Esophagus muscularis mucosa (tissue), 4 donors: ENCODE measurements around the gene EPB41. TPM values are rescaled to one million over a fixed set of nuclear protein-coding genes. Genes with fewer than 3 reads are reported as not detected.
A peak's percentile ranks its signal among the peaks of the same experiment; 100 is the strongest.
"Not testable (repeated sequence)": the region's sequence is repeated elsewhere in the genome, so short reads cannot be mapped to it uniquely, and the experiment has no call there.

Experiments
- DNase-seq: peaks from one replicate; pipeline ENCODE4 v3.0.0-alpha.2; 2017; ENCODE audit errors: extremely low spot score
- H3K27ac ChIP-seq, 4 donors: fragments of 200-600 bp; sonication (generic); replicated peaks in 1 of 4; 1 replicate in 3 of 4; 2 replicates in 1 of 4; pipeline ENCODE4 v1.5.1; 2016 to 2019; ENCODE audit warnings: mild to moderate bottlenecking in 1 of 4
- H3K27me3 ChIP-seq, 4 donors: fragments of 200-600 bp; sonication (generic); one replicate each; pipeline versions ENCODE4 v1.5.1 to v1.6.0; 2016 to 2019
- H3K36me3 ChIP-seq, 4 donors: fragments of 200-600 bp; sonication (generic); one replicate each; pipeline ENCODE4 v1.5.1; 2016 to 2019
- H3K4me1 ChIP-seq, 4 donors: fragments of 200-600 bp; sonication (generic); one replicate each; pipeline ENCODE4 v1.5.1; 2016 to 2019
- H3K4me3 ChIP-seq, 4 donors: fragments of 200-600 bp; sonication (generic); 1 replicate in 2 of 4; 2 replicates in 2 of 4; pipeline ENCODE4 v1.5.1; 2016 to 2019; ENCODE audit warnings: mild to moderate bottlenecking in 4 of 4, moderate library complexity in 1 of 4
- H3K9me3 ChIP-seq, 4 donors: fragments of 200-600 bp; sonication (generic); 1 replicate in 3 of 4; 2 replicates in 1 of 4; pipeline ENCODE4 v1.5.1; 2016 to 2019
- EP300 ChIP-seq: sonication (generic); formaldehyde crosslinking; IDR thresholded peaks from one replicate; pipeline ENCODE4 v1.6.1; 2017; ENCODE audit warnings: antibody characterized with exemption
- POLR2A ChIP-seq: fragments of 450-650 bp; IDR thresholded peaks from one replicate; pipeline ENCODE4 v1.6.1; 2017; ENCODE audit warnings: antibody characterized with exemption, moderate library complexity, mild to moderate bottlenecking, low read depth
- POLR2AphosphoS5 ChIP-seq, 2 donors: sonication (generic); formaldehyde crosslinking; IDR thresholded peaks; one replicate each; pipeline ENCODE4 v1.6.1; 2017; ENCODE audit warnings: antibody characterized with exemption in 2 of 2
- WGBS: methylation state at CpG from one replicate; pipeline ENCODE4 v1.1.5; 2018; 5-methylcytosine and 5-hydroxymethylcytosine counted together
- intact Hi-C: fragments of 100-400 bp; cut with DNase I; formaldehyde crosslinking; loops from one replicate; pipeline ENCODE4 v1.15.1; 2023
- total RNA-seq, 4 donors: library from RNA; depleted of rRNA; stranded (reverse); fragments of >200 nt; gene quantifications; one replicate each; pipeline versions ENCODE4 v1.1.0 to v1.2.1, GENCODE V29; 2016
- TF ChIP-seq, protein P1 (sequence below), 3 experiments: fragments of 200-600 bp in 2 of 3; fragments of 450-650 bp in 1 of 3; sonication (generic) in 2 of 3; IDR thresholded peaks; one replicate each; pipeline ENCODE4 v1.5.1; 2017 to 2019; ENCODE audit warnings: antibody characterized with exemption in 3 of 3, mild to moderate bottlenecking in 2 of 3, moderate library complexity in 1 of 3

The EPB41 gene
- total RNA-seq, 4 donors from 2014 or later = 18.2 to 24.6 (median 18.5) TPM

DNA sequence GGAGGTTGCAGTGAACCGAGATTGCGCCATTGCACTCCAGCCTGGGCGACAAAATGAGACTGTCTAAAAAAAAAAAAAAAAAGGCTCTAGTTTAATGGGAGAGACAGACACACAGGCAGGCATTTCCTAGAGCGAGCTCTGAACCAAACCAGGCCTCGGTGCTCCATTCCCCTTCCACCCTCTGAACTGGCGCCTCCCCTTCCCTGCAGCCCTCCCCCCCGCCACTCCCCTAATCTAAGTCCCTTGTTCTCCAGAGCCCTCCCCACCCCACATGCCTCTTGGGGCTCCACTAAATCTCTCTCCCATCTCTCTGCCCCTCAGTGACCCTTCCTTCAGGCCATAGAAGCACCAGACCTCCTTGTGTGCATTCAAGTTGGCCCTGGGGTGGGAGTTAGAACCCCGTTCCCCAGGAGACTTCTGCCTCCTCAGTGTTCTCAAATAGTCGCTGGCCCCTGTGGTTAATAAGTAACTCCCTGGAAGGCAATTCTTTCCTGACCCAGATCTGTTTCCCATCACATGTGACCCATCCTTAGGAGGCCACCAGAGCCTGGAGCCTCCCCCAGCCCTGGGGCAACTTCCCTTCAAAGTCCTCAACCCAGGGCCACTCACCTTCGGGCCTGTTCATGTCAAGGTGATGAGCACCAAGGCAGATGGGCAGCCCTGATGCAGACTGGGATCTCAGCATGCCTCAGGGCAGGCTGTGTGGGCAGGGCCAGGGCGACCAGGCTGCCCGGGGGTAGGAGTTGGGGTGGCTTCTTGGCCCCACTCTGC is 42.6 kb upstream of the EPB41 start:
- H3K4me3 ChIP-seq = no peak overlapping the region
- DNase-seq = no peak
- no peaks in the 10 kb centered on the region for H3K4me1 ChIP-seq
- no peak overlapping the region for H3K27ac ChIP-seq
- TF ChIP-seq, protein P1, sequence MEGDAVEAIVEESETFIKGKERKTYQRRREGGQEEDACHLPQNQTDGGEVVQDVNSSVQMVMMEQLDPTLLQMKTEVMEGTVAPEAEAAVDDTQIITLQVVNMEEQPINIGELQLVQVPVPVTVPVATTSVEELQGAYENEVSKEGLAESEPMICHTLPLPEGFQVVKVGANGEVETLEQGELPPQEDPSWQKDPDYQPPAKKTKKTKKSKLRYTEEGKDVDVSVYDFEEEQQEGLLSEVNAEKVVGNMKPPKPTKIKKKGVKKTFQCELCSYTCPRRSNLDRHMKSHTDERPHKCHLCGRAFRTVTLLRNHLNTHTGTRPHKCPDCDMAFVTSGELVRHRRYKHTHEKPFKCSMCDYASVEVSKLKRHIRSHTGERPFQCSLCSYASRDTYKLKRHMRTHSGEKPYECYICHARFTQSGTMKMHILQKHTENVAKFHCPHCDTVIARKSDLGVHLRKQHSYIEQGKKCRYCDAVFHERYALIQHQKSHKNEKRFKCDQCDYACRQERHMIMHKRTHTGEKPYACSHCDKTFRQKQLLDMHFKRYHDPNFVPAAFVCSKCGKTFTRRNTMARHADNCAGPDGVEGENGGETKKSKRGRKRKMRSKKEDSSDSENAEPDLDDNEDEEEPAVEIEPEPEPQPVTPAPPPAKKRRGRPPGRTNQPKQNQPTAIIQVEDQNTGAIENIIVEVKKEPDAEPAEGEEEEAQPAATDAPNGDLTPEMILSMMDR (IDR thresholded peaks at IDR 0.05) = no peak
- no peak for TF ChIP-seq POLR2A
- H3K36me3 ChIP-seq = no peaks in the 10 kb centered on the region
- WGBS = 86% methylated on average over 10 of the region's 12 CpGs
- intact Hi-C loops = loop anchor here (10.0 kb wide), 1 partner anchor 1833 kb away; no protein-coding TSS in a partner anchor
- H3K9me3 ChIP-seq = no peaks in the 10 kb centered on the region
- peaks cover 0 to 44% (median 0%) of the 10 kb centered on the region in 4 donors for H3K27me3 ChIP-seq

DNA sequence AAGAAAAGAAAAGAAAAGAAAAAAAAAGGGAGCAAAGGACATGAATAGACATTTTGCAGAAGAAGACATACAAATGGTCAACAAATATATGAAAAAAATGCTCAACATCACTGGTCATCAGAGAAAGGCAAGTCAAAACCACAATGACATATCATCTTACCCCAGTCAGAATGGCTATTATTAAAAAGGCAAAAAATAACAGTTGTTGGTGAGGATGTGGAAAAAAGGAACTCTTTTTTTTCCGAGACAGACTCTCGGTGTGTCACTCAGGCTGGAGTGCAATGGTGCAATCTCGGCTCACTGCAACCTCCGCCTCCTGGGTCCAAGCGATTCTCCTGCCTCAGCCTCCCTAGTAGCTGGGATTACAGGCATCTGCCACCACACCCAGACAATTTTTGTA is 39.2 kb upstream of the EPB41 start:
- 80% methylated on average over 5 of the region's 5 CpGs for WGBS
- H3K27me3 ChIP-seq = peaks cover 0 to 27% (median 0%) of the 10 kb centered on the region in 4 donors
- H3K9me3 ChIP-seq, H3K4me1 ChIP-seq, H3K36me3 ChIP-seq, H3K4me3 ChIP-seq, DNase-seq, H3K27ac ChIP-seq: not testable (repeated sequence)
- intact Hi-C loops = loop anchor here (5.0 to 10.0 kb wide), 2 partner anchors 358 to 1830 kb away; no protein-coding TSS in a partner anchor

DNA sequence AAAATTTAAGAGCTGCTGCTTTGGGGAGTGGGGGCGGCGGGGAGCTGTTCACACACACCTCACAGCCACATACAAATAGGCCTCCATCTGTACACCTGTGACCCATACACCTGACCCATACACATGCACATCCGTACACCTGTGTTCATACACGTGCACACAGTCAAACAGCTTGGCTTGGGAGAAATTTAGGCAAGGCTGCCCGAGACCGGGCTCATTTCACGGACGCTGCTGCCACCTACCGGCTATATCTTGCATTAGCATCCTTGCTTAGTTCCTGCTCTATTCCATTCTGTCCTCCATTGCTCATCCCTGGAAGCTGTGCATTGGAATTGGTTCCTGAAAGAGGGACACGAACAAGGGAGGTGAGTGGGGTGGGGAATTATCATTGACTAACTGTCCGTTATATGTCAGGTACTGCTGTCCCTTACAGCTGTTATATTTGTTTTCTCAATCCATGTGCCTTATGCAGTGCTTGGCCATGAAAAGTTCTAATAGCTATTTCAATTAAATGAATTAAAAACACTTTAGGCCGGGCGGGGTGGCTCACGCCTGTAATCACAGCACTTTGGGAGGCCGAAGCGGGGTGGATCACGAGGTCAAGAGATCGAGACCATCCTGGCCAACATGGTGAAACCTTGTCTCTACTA is 37.1 kb upstream of the EPB41 start:
- DNase-seq = peak; percentile 94
- no peak for TF ChIP-seq EP300
- TF ChIP-seq POLR2A = no peak
- TF ChIP-seq POLR2AphosphoS5 (IDR thresholded peaks at IDR 0.05) = peak in 1 of 2 donors; percentile 56
- TF ChIP-seq, protein P1 (IDR thresholded peaks at IDR 0.05) = peak; percentile 87 to 96 (median 91)
- Histone ChIP-seq H3K36me3 (no peaks in the 10 kb centered on the region), H3K27me3 (peaks cover 0 to 8% (median 0%) of the 10 kb centered on the region in 4 donors), H3K27ac (no peak overlapping the region), H3K4me1 (peaks cover 0 to 12% (median 4%) of the 10 kb centered on the region in 4 donors), H3K4me3 (no peak overlapping the region), H3K9me3 (no peaks in the 10 kb centered on the region)
- 31% methylated on average over 18 of the region's 18 CpGs for WGBS
- intact Hi-C loops = loop anchor here (1.0 to 10.0 kb wide), 3 partner anchors 92 to 1828 kb away; no protein-coding TSS in a partner anchor

DNA sequence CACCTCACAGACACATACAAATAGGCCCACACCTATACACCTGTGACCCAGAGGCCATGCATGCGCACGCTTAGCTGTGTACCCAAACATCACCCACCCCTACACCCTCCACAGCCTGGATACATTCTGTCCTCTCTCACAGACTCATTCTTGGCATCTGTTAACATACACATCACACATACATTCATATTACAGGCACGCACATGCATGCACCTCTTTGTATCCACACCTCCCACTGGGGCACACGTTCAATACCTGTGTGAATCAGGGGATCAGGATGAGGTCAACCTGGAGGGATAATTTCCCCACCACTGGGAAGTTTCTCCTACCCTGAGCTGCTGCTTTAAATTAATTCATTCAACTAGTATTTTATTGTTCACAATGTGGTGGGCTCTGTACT is 35.6 kb upstream of the EPB41 start:
- no peak overlapping the region for H3K27ac ChIP-seq
- DNase-seq = no peak
- H3K27me3 ChIP-seq = peaks cover 0 to 7% (median 0%) of the 10 kb centered on the region in 4 donors
- H3K36me3 ChIP-seq = no peaks in the 10 kb centered on the region
- no peak overlapping the region for H3K4me3 ChIP-seq
- no peaks in the 10 kb centered on the region for H3K9me3 ChIP-seq
- intact Hi-C loops = loop anchor here (5.0 to 10.0 kb wide), 2 partner anchors 361 to 1826 kb away; no protein-coding TSS in a partner anchor
- H3K4me1 ChIP-seq = peaks cover 0 to 16% (median 7%) of the 10 kb centered on the region in 4 donors
- 86% methylated on average over 4 of the region's 4 CpGs for WGBS
- TF ChIP-seq POLR2AphosphoS5 (IDR thresholded peaks at IDR 0.05) (no peak), EP300 (no peak), POLR2A (no peak)
- TF ChIP-seq, protein P1 (IDR thresholded peaks at IDR 0.05) = no peak

DNA sequence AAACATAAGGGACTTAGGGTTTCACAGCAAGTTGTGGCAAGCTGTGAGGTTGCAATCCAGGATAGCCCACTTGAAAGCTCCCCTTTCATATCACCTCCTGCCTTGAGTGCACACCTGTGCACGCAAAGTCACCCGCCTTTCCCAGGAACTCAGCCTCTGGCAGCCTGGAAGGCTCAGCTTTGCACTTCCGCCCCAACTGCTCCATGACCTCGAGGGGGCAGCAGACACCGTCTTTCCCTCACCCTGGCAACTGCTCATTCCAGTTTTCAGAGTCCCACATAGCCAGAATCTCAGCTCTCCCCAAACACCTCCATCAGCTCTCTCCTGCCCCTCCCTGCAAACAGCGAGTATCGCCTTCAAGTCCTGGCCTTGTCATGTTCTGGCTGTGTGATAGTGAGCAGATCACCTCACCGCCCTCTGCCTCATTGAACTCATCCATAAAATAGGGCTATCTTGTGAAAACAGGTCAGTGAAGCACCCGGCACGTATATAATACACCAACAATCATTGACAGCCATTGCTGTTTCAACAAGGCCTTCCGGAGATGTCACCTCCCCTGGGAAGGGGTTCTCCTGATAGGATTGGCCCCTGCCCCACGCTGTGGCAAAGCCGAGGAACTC is 32.2 kb upstream of the EPB41 start:
- intact Hi-C loops = loop anchor here (1.0 to 10.0 kb wide), 3 partner anchors 153 to 321 kb away; partner anchors contain the start of genes RNU11 and TAF12
- Histone ChIP-seq H3K27ac (peak overlapping the region in 1 of 4 donors; percentile 28), H3K4me1 (peaks cover 10 to 46% (median 33%) of the 10 kb centered on the region in 4 donors), H3K36me3 (no peaks in the 10 kb centered on the region), H3K4me3 (no peak overlapping the region), H3K9me3 (no peaks in the 10 kb centered on the region), H3K27me3 (no peaks in the 10 kb centered on the region)
- no peak for TF ChIP-seq EP300
- TF ChIP-seq, protein P1 (IDR thresholded peaks at IDR 0.05) = peak; percentile 88 to 95 (median 90)
- TF ChIP-seq POLR2A = no peak
- peak; percentile 30 to 68 for TF ChIP-seq POLR2AphosphoS5 (IDR thresholded peaks at IDR 0.05)
- peak; percentile 95 for DNase-seq
- 37% methylated on average over 12 of the region's 13 CpGs for WGBS
